H9 (cell line): ENCODE data around the gene TMEM208. TPM values are rescaled to one million over a fixed set of nuclear protein-coding genes. Genes with fewer than 3 reads are reported as not detected.

ENCODE experiments used
- DNase-seq: peaks from one replicate; pipeline ENCODE4 v3.0.0-alpha.2; 2017
- H2AFZ ChIP-seq: one replicate; pipeline ENCODE4 v1.6.1; 2013; ENCODE audit warnings: mild to moderate bottlenecking, low read length, control low read depth, moderate library complexity
- H2AK5ac ChIP-seq: 2 replicates; pipeline ENCODE4 v1.6.1; 2013; ENCODE audit warnings: low read length, control low read depth, mixed read lengths; ENCODE audit not compliant: insufficient read length
- H2BK120ac ChIP-seq: one replicate; pipeline ENCODE4 v1.6.1; 2013; ENCODE audit warnings: low read depth, mild to moderate bottlenecking, low read length, control low read depth, inconsistent platforms; ENCODE audit not compliant: poor library complexity, severe bottlenecking
- H2BK12ac ChIP-seq: 2 replicates; pipeline ENCODE4 v1.6.1; 2013; ENCODE audit warnings: low read length, control low read depth, mixed read lengths, low read depth; ENCODE audit not compliant: insufficient read length
- H2BK15ac ChIP-seq: 2 replicates; pipeline ENCODE4 v1.6.1; 2013; ENCODE audit warnings: low read depth, low read length, control low read depth
- H2BK20ac ChIP-seq: one replicate; pipeline ENCODE4 v1.6.1; 2013; ENCODE audit warnings: low read depth, mild to moderate bottlenecking, low read length, control low read depth, inconsistent platforms; ENCODE audit not compliant: poor library complexity, severe bottlenecking
- H2BK5ac ChIP-seq: 2 replicates; pipeline ENCODE4 v1.6.1; 2013; ENCODE audit warnings: low read length, control low read depth, mixed read lengths; ENCODE audit not compliant: insufficient read length
- H3K14ac ChIP-seq: 2 replicates; pipeline ENCODE4 v1.6.1; 2013; ENCODE audit warnings: low read length, control low read depth; ENCODE audit not compliant: insufficient read depth
- H3K18ac ChIP-seq: 2 replicates; pipeline ENCODE4 v1.6.1; 2013; ENCODE audit warnings: low read depth, mild to moderate bottlenecking, mixed read lengths, low read length, control low read depth; ENCODE audit not compliant: insufficient read length
- H3K23ac ChIP-seq: 2 replicates; pipeline ENCODE4 v1.6.1; 2013; ENCODE audit warnings: low read length, control low read depth, mixed read lengths, low read depth; ENCODE audit not compliant: insufficient read length
- H3K23me2 ChIP-seq: 2 replicates; pipeline ENCODE4 v1.6.1; 2013; ENCODE audit warnings: low read depth, mild to moderate bottlenecking, mixed read lengths, low read length, control low read depth; ENCODE audit not compliant: insufficient read length, poor library complexity, severe bottlenecking
- H3K27ac ChIP-seq: 2 replicates; pipeline ENCODE4 v1.5.1; 2013; ENCODE audit warnings: low read length, control low read depth, mixed read lengths, low read depth; ENCODE audit not compliant: insufficient read length
- H3K27me3 ChIP-seq: 2 replicates; pipeline ENCODE4 v1.6.1; 2013; ENCODE audit warnings: low read length, control low read depth, inconsistent platforms; ENCODE audit not compliant: insufficient read depth
- H3K4ac ChIP-seq: 2 replicates; pipeline ENCODE4 v1.6.1; 2013; ENCODE audit warnings: low read depth, mild to moderate bottlenecking, control low read depth, inconsistent platforms, low read length, moderate library complexity
- H3K4me1 ChIP-seq: 2 replicates; pipeline ENCODE4 v1.6.1; 2013; ENCODE audit warnings: low read length, control low read depth, inconsistent platforms; ENCODE audit not compliant: insufficient read depth
- H3K4me2 ChIP-seq: 2 replicates; pipeline ENCODE4 v1.6.1; 2013; ENCODE audit warnings: low read length, control low read depth, mixed read lengths; ENCODE audit not compliant: insufficient read length, insufficient read depth
- H3K56ac ChIP-seq: 2 replicates; pipeline ENCODE4 v1.6.1; 2013; ENCODE audit warnings: low read depth, mild to moderate bottlenecking, mixed read lengths, low read length, control low read depth; ENCODE audit not compliant: insufficient read length
- H3K79me1 ChIP-seq: 2 replicates; pipeline ENCODE4 v1.6.1; 2013; ENCODE audit warnings: low read depth, mild to moderate bottlenecking, moderate library complexity, low read length, control low read depth, inconsistent platforms; ENCODE audit not compliant: insufficient read depth, poor library complexity, severe bottlenecking
- H3K79me2 ChIP-seq: 2 replicates; pipeline ENCODE4 v1.6.1; 2013; ENCODE audit warnings: low read length, control low read depth, inconsistent platforms; ENCODE audit not compliant: insufficient read depth
- H3K9ac ChIP-seq: 2 replicates; pipeline ENCODE4 v1.6.1; 2013; ENCODE audit warnings: low read length, control low read depth, mixed read lengths; ENCODE audit not compliant: insufficient read length; ENCODE audit errors: extremely low read depth
- H3K9me3 ChIP-seq: one replicate; pipeline ENCODE4 v1.6.1; 2013; ENCODE audit warnings: low read depth, low read length, inconsistent platforms; ENCODE audit not compliant: control insufficient read depth
- H3T11ph ChIP-seq: one replicate; pipeline ENCODE4 v1.6.1; 2013; ENCODE audit warnings: mild to moderate bottlenecking, low read length, control low read depth, inconsistent platforms
- H4K20me1 ChIP-seq: one replicate; pipeline ENCODE4 v1.6.1; 2013; ENCODE audit not compliant: control insufficient read depth, insufficient read length, insufficient read depth
- H4K5ac ChIP-seq: 2 replicates; pipeline ENCODE4 v1.6.1; 2013; ENCODE audit warnings: low read depth, mild to moderate bottlenecking, mixed read lengths, low read length, control low read depth; ENCODE audit not compliant: insufficient read length
- H4K8ac ChIP-seq: replicated peaks from 2 replicates; pipeline ENCODE4 v1.6.1; 2013; ENCODE audit warnings: low read length, control low read depth, mixed read lengths, low read depth; ENCODE audit not compliant: insufficient read length
- H4K91ac ChIP-seq: 2 replicates; pipeline ENCODE4 v1.6.1; 2013; ENCODE audit warnings: low read depth, mild to moderate bottlenecking, moderate library complexity, mixed read lengths, low read length, control low read depth; ENCODE audit not compliant: insufficient read length
- H3K27ac Mint-ChIP-seq, 3 experiments: 2 replicates in 2 of 3; 3 replicates in 1 of 3; pipeline ENCODE4 v1.8.0; 2020 to 2021; ENCODE audit warnings: mixed read lengths in 3 of 3, mild to moderate bottlenecking in 1 of 3, moderate library complexity in 1 of 3
- H3K27me3 Mint-ChIP-seq: 2 replicates; pipeline ENCODE4 v1.8.0; 2021; ENCODE audit warnings: low read depth, mild to moderate bottlenecking, moderate library complexity, mixed read lengths
- H3K36me3 Mint-ChIP-seq, 3 experiments: 2 replicates in 2 of 3; 3 replicates in 1 of 3; pipeline ENCODE4 v1.8.0; 2020 to 2021; ENCODE audit warnings: low read depth in 3 of 3, mixed read lengths in 3 of 3; ENCODE audit not compliant: insufficient read depth in 1 of 3
- H3K4me1 Mint-ChIP-seq, 2 experiments: 2 replicates each; pipeline ENCODE4 v1.8.0; 2020; ENCODE audit warnings: mixed read lengths in 2 of 2
- H3K4me3 Mint-ChIP-seq, 2 experiments: 2 replicates in 1 of 2; 3 replicates in 1 of 2; pipeline ENCODE4 v1.8.0; 2020 to 2021; ENCODE audit warnings: mild to moderate bottlenecking in 2 of 2, mixed read lengths in 2 of 2, moderate library complexity in 1 of 2
- H3K9me3 Mint-ChIP-seq, 2 experiments: 2 replicates in 1 of 2; 3 replicates in 1 of 2; pipeline ENCODE4 v1.8.0; 2020; ENCODE audit warnings: mild to moderate bottlenecking in 2 of 2, mixed read lengths in 2 of 2, moderate library complexity in 1 of 2
- CTCF ChIP-seq: fragments of 200-600 bp; sonication (generic); conservative IDR thresholded peaks from 3 replicates; pipeline ENCODE4 v1.8.0; 2021; ENCODE audit warnings: antibody characterized with exemption, mild to moderate bottlenecking
- WGBS: extraction: QIAGEN DNeasy Blood & Tissue Kit; methylation state at CpG from one replicate; pipeline ENCODE4 v1.1.7; 2013; ENCODE audit warnings: missing lambda C conversion rate, low lambda C conversion rate, mixed read lengths; ENCODE audit not compliant: insufficient read length; ENCODE audit errors: extremely low coverage; 5-methylcytosine and 5-hydroxymethylcytosine counted together
- total RNA-seq: library from RNA; stranded (reverse); gene quantifications from 2 replicates; pipeline ENCODE4 v1.2.1, GENCODE V29; 2021

TMEM208 gene
- total RNA-seq, 1 experiment from 2014 or later: 42.6 TPM

- H3K27me3 ChIP-seq: no peaks in the 10 kb centered on the region; the same call in 1 of the 2 replicates
- no peak overlapping the region for H2AFZ ChIP-seq
- Mint-ChIP-seq H3K27ac (no peak overlapping the region), H3K4me3 (peak overlapping the region; percentile 86 to 93; a peak in 4 of 5 replicates), H3K36me3 (peaks cover 40 to 59% (median 54%) of the 10 kb centered on the region in 3 experiments), H3K27me3 (0 out of 2 replicates have a peak, but pooled peaks cover 2% of the 10 kb centered on the region), H3K9me3 (no peaks in the 10 kb centered on the region; a peak in 1 of 5 replicates), H3K4me1 (peaks cover 23 to 35% of the 10 kb centered on the region in 2 experiments)
- no peak overlapping the region for H3T11ph ChIP-seq
- H3K4ac ChIP-seq: no peak overlapping the region
- no peak overlapping the region for H3K56ac ChIP-seq
- H3K23ac ChIP-seq: no peak overlapping the region
- no peaks in the 10 kb centered on the region for H3K4me1 ChIP-seq
- TF ChIP-seq CTCF: no peak
- no peak overlapping the region for H3K9ac ChIP-seq
- WGBS: no CpG with 5 or more reads among the region's 6 CpGs
- no peak overlapping the region for H3K18ac ChIP-seq
- no peak overlapping the region for H2BK20ac ChIP-seq
- no peak overlapping the region for H4K91ac ChIP-seq
- no peak overlapping the region for H4K5ac ChIP-seq
- no peak overlapping the region for H2AK5ac ChIP-seq
- no peak overlapping the region for H3K14ac ChIP-seq
- no peaks in the 10 kb centered on the region for H3K9me3 ChIP-seq
- H2BK120ac ChIP-seq: no peak overlapping the region
- H4K8ac ChIP-seq: no peak overlapping the region
- peaks cover 13% of the 10 kb centered on the region; the same call in 1 of the 2 replicates for H3K79me2 ChIP-seq
- H4K20me1 ChIP-seq: no peaks in the 10 kb centered on the region
- H3K27ac ChIP-seq: no peak overlapping the region
- DNase-seq: no peak
- H3K79me1 ChIP-seq: peaks cover 13% of the 10 kb centered on the region
- H2BK15ac ChIP-seq: no peak overlapping the region
- H3K4me2 ChIP-seq: no peak overlapping the region
- no peak overlapping the region for H2BK5ac ChIP-seq
- H3K23me2 ChIP-seq: peaks cover 8% of the 10 kb centered on the region
- H2BK12ac ChIP-seq: no peak overlapping the region
Observed at GRCh38 chr16:67194260-67194659, 32.7 kb upstream of the TMEM208 start.
